ENCODE results near the gene FXYD5. TPM values are rescaled to one million over a fixed set of nuclear protein-coding genes. Genes with fewer than 3 reads are reported as not detected.

FXYD5 gene
- total and polyA plus RNA-seq, 2 experiments from 2014 or later = 11.3 to 14.5 TPM

DNA sequence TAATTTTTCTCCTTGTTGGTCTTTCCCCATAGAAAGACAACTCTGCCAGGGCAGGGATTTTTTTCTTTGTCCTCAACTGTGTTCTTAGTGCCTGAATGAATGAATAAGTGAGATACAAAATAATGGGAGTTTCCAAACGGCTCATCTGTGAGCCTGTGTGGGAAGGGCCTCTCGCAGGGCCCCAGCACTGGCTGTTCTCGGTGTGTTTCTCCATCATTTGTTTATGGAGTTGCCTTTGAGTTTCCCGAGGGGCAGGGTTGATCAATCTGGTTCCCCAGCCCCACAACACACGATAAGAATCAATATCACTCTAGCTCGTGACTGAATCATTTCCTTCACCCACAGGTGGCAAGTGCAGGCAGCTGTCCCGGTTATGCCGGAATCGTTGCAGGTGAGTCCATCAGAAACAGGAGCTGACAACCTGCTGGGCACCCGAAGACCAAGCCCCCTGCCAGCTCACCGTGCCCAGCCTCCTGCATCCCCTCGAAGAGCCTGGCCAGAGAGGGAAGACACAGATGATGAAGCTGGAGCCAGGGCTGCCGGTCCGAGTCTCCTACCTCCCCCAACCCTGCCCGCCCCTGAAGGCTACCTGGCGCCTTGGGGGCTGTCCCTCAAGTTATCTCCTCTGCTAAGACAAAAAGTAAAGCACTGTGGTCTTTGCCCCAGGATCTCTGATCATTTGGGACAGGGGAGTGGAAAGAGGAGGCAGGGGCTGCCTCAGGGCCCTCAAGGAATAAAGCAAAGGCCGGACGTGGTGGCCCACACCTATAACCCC, 14.9 kb downstream of the FXYD5 start:
- Histone ChIP-seq H3K4me1 (ENCODE audit: low read depth) (no peaks in the 10 kb centered on the region), H3K27ac (no peak overlapping the region), H3K27me3 (no peaks in the 10 kb centered on the region), H3K4me3 (no peak overlapping the region), H3K9me3 (ENCODE audit: low read depth) (no peaks in the 10 kb centered on the region), H3K36me3 (no peaks in the 10 kb centered on the region)
- no peak for DNase-seq (ENCODE audit: low read depth in 1 of 2, low spot score in 1 of 2)
- TF ChIP-seq CTCF (IDR thresholded peaks at IDR 0.05; ENCODE audit: low read depth, low read length) = no peak

GRCh38 chr19:35170359-35171061, 16.0 kb downstream of the FXYD5 start:
- peak in 1 of 2 donors; percentile 42 for DNase-seq (ENCODE audit: low read depth in 1 of 2, low spot score in 1 of 2)
- H3K4me1 ChIP-seq (ENCODE audit: low read depth) = no peaks in the 10 kb centered on the region
- no peaks in the 10 kb centered on the region for H3K27me3 ChIP-seq
- H3K36me3 ChIP-seq = no peaks in the 10 kb centered on the region
- no peak for TF ChIP-seq CTCF (IDR thresholded peaks at IDR 0.05; ENCODE audit: low read depth, low read length)
- H3K9me3 ChIP-seq (ENCODE audit: low read depth) = no peaks in the 10 kb centered on the region
- H3K4me3 ChIP-seq = no peak overlapping the region
- no peak overlapping the region for H3K27ac ChIP-seq

- Histone ChIP-seq H3K27me3 (no peaks in the 10 kb centered on the region), H3K4me3 (no peak overlapping the region), H3K36me3 (no peaks in the 10 kb centered on the region), H3K27ac (no peak overlapping the region), H3K4me1 (ENCODE audit: low read depth) (no peaks in the 10 kb centered on the region), H3K9me3 (ENCODE audit: low read depth) (no peaks in the 10 kb centered on the region)
- no peak for TF ChIP-seq CTCF (IDR thresholded peaks at IDR 0.05; ENCODE audit: low read depth, low read length)
- DNase-seq (ENCODE audit: low read depth in 1 of 2, low spot score in 1 of 2) = no peak
Observed at GRCh38 chr19:35171730-35172129, 17.2 kb downstream of the FXYD5 start.

GRCh38 chr19:35174226-35174625, 19.7 kb downstream of the FXYD5 start:
- no peaks in the 10 kb centered on the region for H3K36me3 ChIP-seq
- no peak for DNase-seq (ENCODE audit: low read depth in 1 of 2, low spot score in 1 of 2)
- no peak overlapping the region for H3K27ac ChIP-seq
- no peaks in the 10 kb centered on the region for H3K9me3 ChIP-seq (ENCODE audit: low read depth)
- no peaks in the 10 kb centered on the region for H3K27me3 ChIP-seq
- H3K4me1 ChIP-seq (ENCODE audit: low read depth) = no peaks in the 10 kb centered on the region
- TF ChIP-seq CTCF (IDR thresholded peaks at IDR 0.05; ENCODE audit: low read depth, low read length) = no peak
- H3K4me3 ChIP-seq = no peak overlapping the region

DNA sequence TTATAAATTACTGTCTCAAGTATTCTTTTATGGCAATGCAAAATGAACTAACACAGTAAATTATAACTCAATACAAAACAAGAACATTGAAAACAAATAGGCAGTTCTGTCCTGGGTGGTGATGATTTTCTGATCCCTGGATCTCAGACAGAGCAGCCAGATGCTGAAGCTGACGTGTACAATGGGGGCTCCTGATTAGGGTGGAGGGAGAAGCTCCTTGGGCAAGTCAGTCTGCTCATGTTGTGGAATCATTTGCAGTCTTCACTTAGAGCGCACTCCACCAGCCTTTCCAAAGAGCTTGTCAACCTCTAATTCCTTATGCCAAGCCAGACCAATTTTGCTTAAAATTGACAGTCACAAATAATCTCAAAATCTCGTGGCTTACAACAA, 21.6 kb downstream of the FXYD5 start:
- H3K36me3 ChIP-seq = no peaks in the 10 kb centered on the region
- no peaks in the 10 kb centered on the region for H3K4me1 ChIP-seq (ENCODE audit: low read depth)
- H3K27me3 ChIP-seq = no peaks in the 10 kb centered on the region
- H3K9me3 ChIP-seq (ENCODE audit: low read depth) = no peaks in the 10 kb centered on the region
- H3K4me3 ChIP-seq = no peak overlapping the region
- H3K27ac ChIP-seq = no peak overlapping the region
- TF ChIP-seq CTCF (IDR thresholded peaks at IDR 0.05; ENCODE audit: low read depth, low read length) = no peak
- DNase-seq (ENCODE audit: low read depth in 1 of 2, low spot score in 1 of 2) = no peak
